Middle frontal gyrus (tissue), 1 donor: Measurements from ENCODE around the gene PRPF6.
A peak's percentile ranks its signal among the peaks of the same experiment; 100 is the strongest.

Experiments used
- DNase-seq: peaks from one replicate; pipeline ENCODE4 v3.0.0-alpha.2; 2015; ENCODE audit warnings: low spot score; ENCODE audit errors: extremely low spot score

Gene PRPF6

DNA sequence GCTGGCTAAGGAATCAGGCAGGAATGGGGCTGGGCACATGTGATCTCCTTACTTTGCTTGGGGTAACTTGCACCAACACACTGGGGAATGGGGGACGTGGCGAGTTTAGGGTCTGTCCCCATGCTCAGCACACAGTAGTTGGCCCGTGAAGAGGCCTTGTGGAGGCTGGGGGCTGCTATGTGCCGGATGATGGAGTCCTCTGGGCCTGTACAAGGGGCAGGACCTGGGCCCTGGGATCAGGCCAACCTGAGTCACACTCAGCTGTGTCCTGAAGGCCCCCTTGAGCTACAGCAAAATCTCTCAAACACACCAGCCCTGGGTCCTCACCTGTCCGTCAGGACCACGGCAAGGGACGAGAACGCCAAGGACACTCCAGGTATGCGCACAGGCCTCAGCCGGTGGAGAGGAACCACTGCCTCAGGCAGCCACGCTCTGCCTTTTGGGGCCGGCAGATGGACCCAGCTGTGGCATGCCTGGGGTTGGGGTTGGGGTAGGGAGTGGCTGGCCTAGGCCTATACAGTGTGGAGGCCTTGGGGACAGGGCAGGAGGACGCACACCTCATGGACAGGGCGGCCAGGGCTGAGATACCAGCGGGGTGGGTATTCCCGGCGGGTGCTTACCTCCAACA, 35.8 kb upstream of the PRPF6 start:
- no peak for DNase-seq

DNA sequence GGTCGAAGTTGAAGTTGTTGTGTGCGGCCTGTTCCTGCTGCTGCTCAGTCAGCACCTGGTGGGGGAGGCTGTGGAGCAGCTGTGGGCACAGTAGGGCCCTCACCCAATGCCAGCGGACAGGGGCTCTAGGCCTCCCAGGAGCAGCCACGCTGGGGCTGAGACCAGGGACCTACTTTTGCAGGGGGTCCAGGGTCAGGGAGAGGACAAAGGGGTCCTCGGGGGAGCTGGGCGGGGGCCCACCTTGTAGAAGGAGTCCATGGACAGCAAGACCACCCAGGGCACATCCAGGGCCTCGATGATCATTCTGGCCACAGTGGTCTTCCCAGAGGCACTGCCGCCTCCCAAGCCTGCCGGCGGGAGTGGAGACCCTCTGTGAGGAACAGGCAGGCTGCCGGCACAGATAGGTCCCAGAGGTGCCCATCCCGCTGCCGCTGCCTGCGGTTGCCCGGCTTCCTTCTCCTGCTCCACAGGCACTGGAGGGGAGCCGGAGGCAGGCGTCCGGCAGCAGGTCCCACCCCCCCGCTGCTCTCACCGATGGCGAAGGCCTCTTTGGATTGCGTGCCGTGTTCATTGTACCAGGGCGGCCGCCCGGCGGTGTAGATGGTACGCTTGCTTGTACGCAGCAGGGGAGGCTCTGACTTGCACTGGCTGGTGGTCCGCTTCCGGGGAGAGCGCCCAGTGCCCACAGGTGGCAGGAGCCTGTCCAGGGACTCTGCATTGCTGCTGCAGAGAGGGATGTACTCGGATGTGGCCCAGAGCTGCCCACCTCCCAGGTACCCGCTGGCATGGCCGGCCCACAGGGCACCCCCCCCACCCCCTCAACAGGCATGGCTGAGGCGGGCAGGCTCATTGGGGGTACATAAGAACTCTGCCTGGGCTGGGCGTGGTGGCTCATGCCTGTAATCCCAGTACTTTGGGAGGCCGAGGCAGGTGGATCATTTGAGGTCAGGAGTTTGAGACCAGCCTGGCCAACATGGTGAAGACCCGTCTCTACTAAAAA, 34.7 kb upstream of the PRPF6 start:
- no peak for DNase-seq

DNA sequence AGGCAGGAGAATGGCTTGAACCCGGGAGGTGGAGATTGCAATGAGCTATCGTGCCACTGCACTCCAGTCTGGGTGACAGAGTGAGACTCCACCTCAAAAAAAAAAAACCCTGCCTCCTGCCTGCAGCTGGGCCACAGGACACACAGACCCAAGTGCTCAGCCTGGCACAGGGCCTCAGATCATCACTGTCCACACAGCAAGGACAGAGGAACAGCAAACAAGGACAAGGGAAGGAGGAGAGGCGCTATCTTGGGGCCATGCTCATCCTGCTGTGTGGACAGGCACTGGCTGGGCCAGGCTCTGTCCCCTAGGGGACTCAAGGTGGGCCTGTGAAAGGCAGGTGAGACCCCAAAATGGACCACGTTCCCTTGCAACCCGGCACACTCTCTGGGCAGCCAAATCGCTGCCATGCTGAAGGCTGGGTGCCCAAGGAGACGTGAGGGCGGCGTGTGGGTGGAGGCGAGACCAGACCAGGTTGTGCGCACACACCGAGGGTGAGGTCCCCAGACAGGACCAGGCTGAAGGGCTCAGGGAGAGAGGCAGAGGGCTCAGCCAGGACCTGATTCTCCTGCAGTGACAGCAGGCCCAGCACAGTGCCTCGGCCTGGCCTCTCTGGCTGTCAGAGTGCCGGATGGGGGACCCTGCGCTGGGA, 33.8 kb upstream of the PRPF6 start:
- no peak for DNase-seq

DNA sequence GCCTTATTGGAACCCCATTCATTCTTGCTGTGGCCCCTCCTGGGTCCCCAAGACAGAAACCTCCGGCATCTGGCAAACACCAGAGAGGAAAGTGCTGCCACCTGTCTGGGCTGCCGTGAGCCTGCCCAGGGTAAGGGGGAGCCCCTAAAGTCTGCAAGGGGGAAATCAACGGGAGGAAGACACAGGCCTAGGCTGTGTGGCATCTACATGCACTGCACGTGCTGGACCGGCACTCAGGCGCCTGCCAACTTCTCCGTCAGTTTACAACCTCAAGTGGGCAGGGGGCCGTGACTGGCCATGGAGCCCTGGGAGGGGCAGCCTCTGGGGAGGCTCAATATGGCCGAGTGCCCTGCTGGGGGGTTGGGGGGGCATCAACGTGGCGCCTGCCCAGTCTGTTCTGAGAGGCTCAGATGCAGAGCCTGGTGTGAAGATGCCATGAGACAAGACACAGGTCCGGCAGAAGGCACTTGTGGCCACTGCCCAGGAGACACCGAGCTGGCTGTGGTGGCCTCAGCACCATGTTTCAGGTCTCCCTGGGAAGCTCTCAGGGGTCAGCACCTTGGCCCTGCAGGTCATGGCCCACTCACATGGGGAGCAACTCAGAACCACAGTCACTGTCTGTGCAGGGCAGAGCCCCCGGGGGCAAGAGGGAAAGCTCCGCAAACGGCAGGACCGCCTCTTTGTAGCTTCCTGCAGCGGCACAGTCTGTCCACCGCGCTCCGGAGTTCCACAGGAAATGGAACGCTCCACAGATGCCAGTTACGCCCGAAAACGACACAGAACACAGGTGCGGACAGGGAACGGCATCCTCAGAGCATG, 33.1 kb upstream of the PRPF6 start:
- no peak for DNase-seq

DNA sequence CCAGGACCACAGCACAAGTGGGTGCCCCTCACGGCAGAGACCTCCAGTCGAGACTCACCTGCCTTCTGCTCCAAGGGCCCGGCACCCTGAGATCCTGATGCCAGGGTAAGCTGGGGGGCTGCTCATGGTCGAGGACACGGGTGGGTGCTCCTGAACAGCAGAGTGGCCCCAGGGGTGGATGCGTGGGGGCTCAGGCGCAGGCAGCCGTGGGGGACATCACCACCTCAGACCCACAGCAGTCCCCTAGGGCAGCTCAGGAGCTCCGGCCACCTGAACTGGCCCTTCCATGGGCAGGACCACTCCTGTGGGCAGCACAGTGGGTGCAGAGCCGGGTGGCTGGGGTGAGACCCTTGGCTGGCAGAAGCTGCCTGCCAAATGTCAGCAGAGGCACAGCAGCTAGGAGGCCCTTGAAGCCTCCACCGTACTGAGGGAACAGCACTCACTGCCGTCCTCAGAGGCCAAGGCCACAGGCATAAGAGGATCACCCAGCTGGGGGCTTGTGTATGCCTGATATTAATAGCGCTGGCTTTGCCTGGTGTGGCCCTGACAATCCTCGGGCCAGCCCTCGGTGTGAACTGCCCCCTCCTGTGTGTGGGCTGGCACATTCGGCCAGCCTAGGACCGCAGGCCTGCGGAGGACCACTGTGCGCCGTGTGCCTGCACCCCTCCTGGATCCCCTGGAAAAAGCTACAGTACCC, 30.1 kb upstream of the PRPF6 start:
- no peak for DNase-seq

DNA sequence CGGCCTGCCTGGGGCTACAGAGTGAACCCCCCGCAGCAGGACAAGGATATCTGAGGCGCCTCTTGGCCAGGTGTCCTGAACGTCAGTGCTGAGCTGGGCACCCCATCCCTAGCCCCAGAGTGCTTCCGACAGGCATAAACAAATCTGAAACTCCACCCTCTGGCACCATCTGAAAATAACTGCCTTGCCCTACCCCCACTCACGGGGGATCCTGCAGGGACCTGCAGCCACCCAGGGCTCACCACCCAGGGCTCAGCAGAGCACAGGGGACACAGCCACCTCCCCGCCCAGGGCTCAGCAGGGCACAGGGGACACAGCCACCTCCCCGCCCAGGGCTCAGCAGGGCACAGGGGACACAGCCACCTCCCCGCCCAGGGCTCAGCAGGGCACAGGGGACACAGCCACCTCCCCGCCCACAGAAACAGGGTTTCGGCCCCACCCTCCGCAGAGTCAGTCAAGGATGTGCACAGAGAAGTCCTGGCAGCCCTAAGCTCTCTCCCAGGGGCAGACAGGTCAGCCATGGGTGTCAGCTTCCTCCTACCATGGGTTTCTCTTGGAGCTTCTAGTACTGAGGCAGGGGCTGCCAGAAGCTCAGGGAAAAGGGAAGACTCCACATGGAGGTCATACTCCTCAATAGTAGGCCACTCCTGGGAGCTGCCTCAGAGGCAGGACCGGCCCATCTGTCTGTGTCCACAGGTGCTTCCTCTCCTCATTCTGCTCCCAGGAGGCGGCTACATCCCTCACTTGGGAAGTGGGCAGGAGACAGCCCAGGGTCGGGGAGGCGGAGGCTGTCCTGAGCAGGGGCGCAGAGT, 29.3 kb upstream of the PRPF6 start:
- DNase-seq, result no peak

DNA sequence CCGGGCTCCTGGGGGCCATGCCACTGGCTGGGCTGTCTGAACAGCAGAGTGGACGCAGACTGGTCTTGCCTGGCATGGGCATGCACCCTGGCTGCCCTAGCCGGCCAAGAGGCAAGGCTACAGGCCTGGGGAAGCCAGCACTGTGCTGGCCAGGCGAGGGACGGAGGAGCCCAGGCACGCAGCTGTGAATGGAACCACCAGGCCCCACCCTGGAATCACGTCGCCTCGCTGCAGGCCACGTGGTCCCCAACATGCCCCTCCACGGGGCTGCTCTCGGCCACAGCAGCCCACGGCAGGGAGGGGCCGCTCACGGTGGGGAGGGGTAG, 28.8 kb upstream of the PRPF6 start:
- DNase-seq, result no peak

DNA sequence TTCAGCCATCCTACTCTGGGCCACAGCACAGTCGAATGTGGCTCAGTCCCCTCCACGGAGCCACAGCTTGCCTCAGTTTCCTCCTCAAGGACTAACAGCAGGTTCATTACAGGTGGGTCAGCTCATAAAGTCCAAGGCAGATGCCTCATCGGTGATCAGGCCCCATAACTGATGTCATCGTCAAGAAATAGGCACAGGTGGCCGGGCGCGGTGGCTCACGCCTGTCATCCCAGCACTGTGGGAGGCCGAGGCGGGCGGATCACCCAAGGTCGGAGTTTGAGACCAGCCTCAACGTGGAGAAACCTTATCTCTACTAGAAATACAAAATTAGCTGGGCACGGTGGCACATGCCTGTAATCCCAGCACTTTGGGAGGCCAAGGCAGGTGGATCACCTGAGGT, 28.2 kb upstream of the PRPF6 start:
- DNase-seq, result no peak

DNA sequence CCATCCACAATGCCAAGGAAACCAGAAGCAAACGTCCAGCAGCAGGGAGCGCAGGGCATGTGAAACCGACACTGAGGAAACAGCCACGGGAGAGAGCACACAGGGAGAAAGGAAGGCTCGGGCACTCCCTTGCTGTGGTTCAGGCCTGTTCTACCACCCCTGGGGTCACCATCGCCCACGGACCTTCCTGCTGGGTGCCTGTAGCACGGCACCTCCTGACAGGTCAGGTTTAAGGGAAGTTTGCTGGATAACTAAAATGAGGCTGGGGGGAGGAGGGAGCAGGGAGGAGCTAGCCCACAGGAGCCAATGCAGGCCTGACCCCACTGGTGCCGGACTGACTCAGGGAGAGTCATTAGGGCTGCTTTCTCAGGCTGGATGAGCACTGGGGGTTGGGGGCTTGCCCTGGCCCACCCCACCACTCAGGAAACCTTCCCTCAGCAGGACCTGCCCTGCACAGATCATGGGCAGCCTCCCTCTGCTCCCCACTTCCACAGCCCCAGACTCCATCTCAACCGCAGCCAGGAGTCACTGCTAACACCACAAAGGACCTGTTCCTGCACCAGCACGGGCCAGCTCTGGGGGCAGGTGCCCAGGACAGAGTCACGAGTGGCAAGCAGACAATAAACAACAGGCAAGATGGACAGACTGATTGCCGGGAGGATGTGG, 27.0 kb upstream of the PRPF6 start:
- no peak for DNase-seq

DNA sequence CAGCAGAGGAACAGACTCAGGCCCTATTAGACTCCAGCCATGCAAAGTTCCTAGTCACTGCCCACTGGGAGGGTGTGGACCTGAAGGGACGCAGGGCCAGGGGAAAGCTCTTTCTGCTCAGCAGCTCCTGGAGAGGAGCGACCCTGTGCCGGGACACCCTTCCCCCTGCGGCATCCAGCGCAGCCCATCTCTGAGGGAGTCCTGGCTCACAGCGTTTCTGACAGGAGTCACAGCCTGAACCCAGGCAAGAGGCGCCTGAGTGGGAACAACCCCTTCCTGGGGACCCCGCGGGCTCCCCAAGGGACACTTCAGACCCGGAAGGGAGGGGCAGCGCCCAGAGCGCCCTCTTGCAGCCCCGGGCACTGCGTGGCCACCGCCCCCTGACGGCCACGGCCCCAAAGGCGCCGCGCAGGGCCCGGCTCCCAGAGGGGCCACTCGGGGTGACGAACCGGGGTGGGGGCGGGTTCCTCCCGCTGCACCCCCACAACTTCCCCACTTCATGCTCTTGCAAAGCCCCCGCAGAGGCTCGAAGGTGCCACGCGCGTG, 25.6 kb upstream of the PRPF6 start:
- DNase-seq, result no peak

DNA sequence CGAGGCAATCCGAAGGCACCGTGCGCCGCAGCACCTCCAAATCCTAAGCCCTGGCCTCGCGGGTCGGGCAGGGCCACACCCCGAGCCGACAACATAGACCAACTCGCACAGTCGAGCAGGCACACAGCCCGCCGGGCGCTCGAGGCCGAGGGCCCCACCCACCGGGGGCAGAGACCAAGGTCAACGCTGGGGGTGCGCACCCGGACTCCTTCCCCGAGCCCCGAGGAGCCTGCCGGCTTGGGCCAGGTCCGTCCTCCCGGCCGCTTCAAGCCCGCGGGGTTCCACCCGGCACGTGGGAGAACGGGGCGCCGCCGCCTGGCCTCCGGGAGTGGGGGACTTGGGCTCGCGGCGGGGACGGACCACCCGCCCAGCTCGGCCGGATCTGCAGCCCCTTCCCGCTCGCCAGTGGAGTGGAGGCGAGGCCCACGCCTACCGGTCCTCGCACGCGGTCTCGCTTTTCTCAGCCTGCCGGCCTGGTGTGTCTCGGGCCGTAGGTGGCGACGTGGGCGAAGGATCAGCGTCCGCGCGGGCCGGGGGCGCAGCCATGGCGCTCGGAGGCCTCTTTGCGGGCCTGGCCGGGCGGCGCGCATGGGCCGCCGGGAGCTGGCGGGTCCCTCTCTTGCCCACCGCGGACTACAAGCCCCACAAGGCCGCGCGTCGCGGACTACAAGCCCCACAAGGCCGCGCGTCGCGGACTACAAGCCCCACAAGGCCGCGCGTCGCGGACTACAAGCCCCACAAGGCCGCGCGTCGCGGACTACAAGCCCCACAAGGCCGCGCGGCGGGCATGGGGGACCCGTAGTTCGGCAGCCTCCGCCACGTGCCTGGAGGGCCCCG, 24.9 kb upstream of the PRPF6 start, which contains the start of gene UCKL1:
Gene UCKL1, minus strand, starts transcription at position 590 of the 837 bp plus-strand sequence. Its CDS starts 44 bp downstream, at position 546.
- DNase-seq, result peak; percentile 82

DNA sequence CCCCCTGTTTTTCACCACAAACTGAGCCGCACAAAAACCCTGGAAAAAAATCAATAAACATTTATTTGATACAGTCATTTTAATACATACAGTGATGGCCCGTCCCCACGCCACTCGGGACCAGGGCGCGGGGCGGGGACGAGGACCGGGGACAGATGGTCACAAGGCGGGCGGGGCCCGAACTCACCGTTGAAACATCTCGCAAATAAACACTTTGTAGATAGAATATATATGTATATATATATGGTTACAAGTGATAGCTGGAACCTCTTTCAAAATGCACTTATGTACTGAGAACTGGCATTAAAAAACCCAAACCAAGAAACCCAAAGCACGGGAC, 24.3 kb upstream of the PRPF6 start:
- DNase-seq, result no peak

DNA sequence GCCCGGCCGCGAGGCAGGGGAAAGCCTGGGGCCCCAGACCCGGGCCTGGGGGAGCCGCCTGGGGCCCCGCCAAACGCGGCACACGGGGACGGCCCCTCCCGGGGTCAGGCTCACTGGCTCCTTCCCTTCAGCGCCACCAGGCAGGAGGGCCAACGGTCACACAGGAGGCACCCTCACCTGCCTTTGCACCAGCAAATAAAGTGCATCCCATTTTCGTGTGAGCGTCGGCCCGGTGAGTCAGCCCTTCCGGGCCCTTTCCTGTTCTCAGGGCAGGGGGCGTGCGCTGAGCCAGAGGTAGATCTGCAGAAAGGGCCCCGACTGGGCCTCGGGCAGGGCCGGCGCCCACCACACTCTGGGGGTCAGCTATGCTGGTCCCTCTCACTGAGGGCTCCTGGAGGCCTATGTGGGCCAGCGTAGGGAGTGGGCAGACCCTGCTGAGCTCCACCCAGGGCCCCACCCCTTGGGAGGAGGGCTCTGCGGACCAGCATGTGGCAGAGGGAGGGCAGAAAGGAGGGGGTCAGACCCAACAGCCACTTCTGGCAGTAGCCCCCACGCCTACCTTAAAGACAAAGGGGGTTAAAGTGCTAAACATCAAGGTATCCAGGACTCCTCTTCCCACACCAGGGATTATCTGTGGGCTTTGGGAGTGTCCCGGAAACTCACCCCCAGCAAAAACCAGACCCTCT, 23.8 kb upstream of the PRPF6 start:
- DNase-seq, result no peak

DNA sequence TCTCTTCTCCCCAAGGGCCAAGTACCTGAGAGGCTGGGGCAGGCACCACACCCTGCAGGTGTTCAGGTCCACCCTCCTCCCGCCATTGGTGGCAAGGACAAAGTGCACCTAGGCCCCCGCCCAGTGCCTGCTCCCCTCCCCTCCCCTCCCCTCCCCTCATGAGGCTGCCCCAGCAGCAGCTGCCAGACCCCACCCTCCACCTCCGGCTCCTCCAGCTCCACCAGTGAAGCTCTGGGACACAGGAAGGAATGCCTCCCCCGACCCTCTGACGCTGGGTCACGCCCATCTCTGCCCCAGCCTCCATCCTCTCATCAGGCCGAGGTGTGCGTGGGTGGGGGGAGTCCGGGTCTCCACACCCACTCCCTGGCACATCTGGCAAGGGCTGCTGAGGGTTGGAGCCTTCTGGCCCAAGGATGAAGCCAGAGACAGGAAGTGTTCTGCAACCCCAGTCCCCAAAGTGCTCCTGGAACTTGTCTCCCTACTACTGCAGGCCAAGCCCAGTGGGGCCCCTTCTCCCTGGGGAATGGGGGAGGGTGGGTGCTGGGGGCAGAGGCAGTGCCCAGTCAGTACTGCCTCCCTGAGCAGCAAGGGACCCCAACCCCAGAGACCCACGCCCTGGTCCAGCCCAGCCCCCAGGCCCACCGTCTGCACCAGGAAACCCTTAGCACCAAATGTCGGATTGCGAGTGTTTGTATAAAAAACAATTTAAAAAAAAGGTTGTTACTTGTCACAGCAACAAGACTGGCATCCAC, 23.1 kb upstream of the PRPF6 start:
- no peak for DNase-seq

DNA sequence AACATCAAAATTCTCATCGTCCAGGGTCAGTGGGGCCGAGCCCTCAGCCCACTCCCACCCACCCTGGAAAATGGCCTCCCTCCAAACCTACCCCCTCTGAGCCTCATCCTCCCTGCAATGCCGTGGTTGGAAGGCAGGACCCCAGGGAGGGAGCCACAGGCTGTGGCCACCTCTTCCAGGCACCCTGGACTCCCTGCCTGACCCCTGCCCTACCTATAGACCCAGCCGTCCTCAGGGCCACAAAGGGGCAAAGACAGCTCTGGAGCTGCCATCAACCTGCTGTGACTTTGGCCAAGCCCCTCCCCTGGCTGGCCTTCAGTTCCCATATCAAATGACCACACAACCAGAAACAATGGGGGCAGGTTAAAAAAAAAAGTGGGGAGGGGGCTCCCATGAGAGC, 22.5 kb upstream of the PRPF6 start:
- no peak for DNase-seq

DNA sequence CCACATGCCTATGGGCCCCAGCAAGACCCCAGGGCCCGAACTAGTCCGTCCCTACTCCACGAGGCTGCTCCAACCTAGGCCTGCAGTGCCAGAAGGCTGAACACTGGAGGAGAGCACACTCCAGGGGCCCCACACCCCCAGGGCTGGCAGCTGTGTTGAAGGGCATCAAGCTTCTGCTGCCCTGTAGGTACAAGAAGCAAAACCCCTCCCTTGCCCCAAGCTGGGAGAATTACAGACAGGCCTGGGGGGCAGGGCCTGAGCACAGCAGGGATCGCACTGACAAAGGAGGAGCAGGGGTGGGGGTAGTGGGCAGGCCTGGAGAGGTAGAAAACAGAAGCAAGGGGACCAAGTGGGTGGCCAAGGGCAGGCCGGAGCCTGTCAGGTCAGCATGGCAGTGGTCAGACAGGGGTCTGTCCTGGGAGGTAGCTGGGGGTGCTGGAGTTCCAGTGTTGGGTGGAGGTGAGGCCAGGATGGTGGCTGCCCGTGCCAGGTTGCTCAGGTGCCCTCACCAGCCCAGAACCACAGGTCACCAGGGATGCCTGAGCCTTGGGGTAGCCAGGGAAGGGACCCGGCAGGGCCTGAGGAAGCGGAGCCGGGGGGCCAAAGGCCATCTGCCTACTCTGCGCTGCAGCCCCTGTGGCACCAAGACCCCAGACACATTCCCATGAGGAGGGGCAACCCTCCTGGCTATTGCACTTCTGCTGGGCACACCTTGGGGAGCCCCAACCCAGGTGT, 21.8 kb upstream of the PRPF6 start:
- no peak for DNase-seq
